Osteoblast (primary cell): ENCODE measurements around the gene REEP5. TPM values are rescaled to one million over a fixed set of nuclear protein-coding genes. Genes with fewer than 3 reads are reported as not detected.
A peak's percentile ranks its signal among the peaks of the same experiment; 100 is the strongest.

Experiments used
- DNase-seq: peaks from one replicate; pipeline ENCODE4 v3.0.0; 2011; ENCODE audit warnings: low spot score, mixed read lengths; ENCODE audit not compliant: insufficient read length; ENCODE audit errors: missing footprints
- H2AFZ ChIP-seq: 2 replicates; pipeline ENCODE4 v1.6.0; 2011; ENCODE audit warnings: mild to moderate bottlenecking, low read length
- H3K27ac ChIP-seq: 2 replicates; pipeline ENCODE4 v1.5.1; 2011; ENCODE audit warnings: mild to moderate bottlenecking, low read depth, low read length, moderate library complexity
- H3K27me3 ChIP-seq: 2 replicates; pipeline ENCODE4 v1.6.0; 2012; ENCODE audit warnings: mild to moderate bottlenecking, control low read depth, inconsistent platforms, low read length, moderate library complexity; ENCODE audit not compliant: insufficient read depth
- H3K36me3 ChIP-seq: 2 replicates; pipeline ENCODE4 v1.5.1; 2011; ENCODE audit warnings: mild to moderate bottlenecking, low read length, control low read depth, moderate library complexity; ENCODE audit not compliant: insufficient read depth
- H3K4me1 ChIP-seq: 2 replicates; pipeline ENCODE4 v1.5.1; 2011; ENCODE audit warnings: mild to moderate bottlenecking, low read length, control low read depth, moderate library complexity; ENCODE audit not compliant: insufficient read depth
- H3K4me2 ChIP-seq: 2 replicates; pipeline ENCODE4 v1.6.0; 2011; ENCODE audit warnings: mild to moderate bottlenecking, low read length; ENCODE audit not compliant: insufficient read depth
- H3K4me3 ChIP-seq: fragments of 200-600 bp; sonication (generic); 3 replicates; pipeline ENCODE4 v1.5.1; 2012; ENCODE audit warnings: mild to moderate bottlenecking, low read length, inconsistent platforms; ENCODE audit not compliant: insufficient read depth
- H3K79me2 ChIP-seq: 2 replicates; pipeline ENCODE4 v1.6.0; 2012; ENCODE audit warnings: mild to moderate bottlenecking, low read length, control low read depth, inconsistent platforms; ENCODE audit not compliant: insufficient read depth
- H3K9me3 ChIP-seq: 2 replicates; pipeline ENCODE4 v1.5.1; 2011; ENCODE audit warnings: low read depth, low read length, control low read depth
- H4K20me1 ChIP-seq: 2 replicates; pipeline ENCODE4 v1.6.0; 2012; ENCODE audit warnings: mild to moderate bottlenecking, low read length, control low read depth; ENCODE audit not compliant: insufficient read depth
- CTCF ChIP-seq: IDR thresholded peaks from 2 replicates; pipeline ENCODE4 v1.5.1; 2011; ENCODE audit warnings: mild to moderate bottlenecking, low read depth, low read length, moderate library complexity; ENCODE audit errors: extremely low read depth
- total RNA-seq: library from RNA; depleted of rRNA; stranded (reverse); fragments of >200 nt; gene quantifications from 2 replicates; pipeline ENCODE4 v1.2.3, GENCODE V29; 2012

Gene REEP5
- total RNA-seq, 1 donor, result 37.3 TPM

DNA sequence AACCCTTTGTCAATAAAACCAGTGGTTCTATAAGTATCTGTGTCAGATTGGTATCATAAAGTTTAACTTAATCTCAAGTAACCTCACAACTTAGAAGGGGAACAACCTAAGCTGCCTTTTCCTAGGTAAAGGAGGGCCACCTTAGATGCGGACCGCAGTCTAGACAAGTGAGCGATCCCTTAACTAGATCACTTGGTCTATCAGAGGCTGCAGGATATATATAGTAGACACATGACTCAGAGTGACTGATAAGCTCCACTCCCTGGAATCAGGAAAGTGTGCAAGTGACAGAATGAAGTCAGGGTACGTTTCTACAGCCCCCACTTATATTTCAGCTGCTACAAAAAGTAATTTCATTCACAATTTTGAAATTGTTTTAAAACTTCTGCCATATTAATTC lies 7.4 kb downstream of the REEP5 start:
- peaks cover 25% of the 10 kb centered on the region for H3K4me1 ChIP-seq
- peaks cover 43% of the 10 kb centered on the region for H3K36me3 ChIP-seq
- no peak for TF ChIP-seq CTCF
- H3K27me3 ChIP-seq, result no peaks in the 10 kb centered on the region
- peak overlapping the region; percentile 54 for H3K27ac ChIP-seq
- no peak overlapping the region for H3K4me3 ChIP-seq
- no peak overlapping the region for H2AFZ ChIP-seq
- H3K4me2 ChIP-seq, result peak overlapping the region; percentile 24
- no peak for DNase-seq
- H4K20me1 ChIP-seq, result peaks cover 18% of the 10 kb centered on the region
- no peaks in the 10 kb centered on the region for H3K9me3 ChIP-seq
- H3K79me2 ChIP-seq, result peaks cover 76% of the 10 kb centered on the region

GRCh38 chr5:112910529-112910928 lies 11.5 kb downstream of the REEP5 start:
- Histone ChIP-seq H3K4me1 (peaks cover 20% of the 10 kb centered on the region), H3K4me3 (no peak overlapping the region), H3K27ac (peak overlapping the region; percentile 15), H3K36me3 (peaks cover 39% of the 10 kb centered on the region), H3K4me2 (no peak overlapping the region), H2AFZ (no peak overlapping the region), H3K9me3 (no peaks in the 10 kb centered on the region), H3K79me2 (peaks cover 75% of the 10 kb centered on the region), H4K20me1 (peaks cover 23% of the 10 kb centered on the region), H3K27me3 (no peaks in the 10 kb centered on the region)
- DNase-seq, result no peak
- no peak for TF ChIP-seq CTCF

GRCh38 chr5:112908854-112909253 lies 13.2 kb downstream of the REEP5 start:
- H3K79me2 ChIP-seq, result peaks cover 81% of the 10 kb centered on the region
- no peak overlapping the region for H3K27ac ChIP-seq
- no peak overlapping the region for H3K4me2 ChIP-seq
- H4K20me1 ChIP-seq, result peaks cover 23% of the 10 kb centered on the region
- no peak for DNase-seq
- H3K9me3 ChIP-seq, result no peaks in the 10 kb centered on the region
- H3K4me1 ChIP-seq, result peaks cover 5% of the 10 kb centered on the region
- peaks cover 39% of the 10 kb centered on the region for H3K36me3 ChIP-seq
- no peaks in the 10 kb centered on the region for H3K27me3 ChIP-seq
- H2AFZ ChIP-seq, result no peak overlapping the region
- no peak for TF ChIP-seq CTCF
- no peak overlapping the region for H3K4me3 ChIP-seq

- Histone ChIP-seq H4K20me1 (peaks cover 31% of the 10 kb centered on the region), H3K79me2 (peaks cover 85% of the 10 kb centered on the region)
Measured at GRCh38 chr5:112907166-112907631, 14.8 kb downstream of the REEP5 start.

More at GRCh38 chr5:112907166-112907631, 14.8 kb downstream of the REEP5 start:
- Histone ChIP-seq H3K4me3 (no peak overlapping the region), H3K4me1 (no peaks in the 10 kb centered on the region), H3K27me3 (no peaks in the 10 kb centered on the region), H3K27ac (peak overlapping the region; percentile 17), H3K4me2 (no peak overlapping the region), H3K9me3 (no peaks in the 10 kb centered on the region), H3K36me3 (peaks cover 43% of the 10 kb centered on the region), H2AFZ (no peak overlapping the region)
- no peak for TF ChIP-seq CTCF
- no peak for DNase-seq
